Activated CD8-positive, alpha-beta memory T cell treated with anti-CD3 and anti-CD28 coated beads, Interleukin-2, amount 50 U/mL, for 24 hours (primary cell): ENCODE data around the gene ZFR2.
"Not testable (repeated sequence)": the region's sequence is repeated elsewhere in the genome, so short reads cannot be mapped to it uniquely, and the experiment has no call there.

ENCODE experiments used
- DNase-seq: peaks from one replicate; pipeline ENCODE4 v3.0.0-alpha.2; 2020; ENCODE audit errors: extremely low read depth

The ZFR2 gene

GRCh38 chr19:3874695-3875094 lies 5.9 kb upstream of the ZFR2 start:
- not testable (repeated sequence) for DNase-seq

GRCh38 chr19:3873151-3873550 lies 4.3 kb upstream of the ZFR2 start:
- no peak for DNase-seq

GRCh38 chr19:3867971-3868769 lies 668 bp downstream of the ZFR2 start:
- DNase-seq: no peak

- DNase-seq: no peak
Measured at GRCh38 chr19:3866910-3867638, 1.8 kb downstream of the ZFR2 start.

- no peak for DNase-seq
Measured at GRCh38 chr19:3863648-3864047, 5.2 kb downstream of the ZFR2 start.

GRCh38 chr19:3862826-3863500 lies 5.9 kb downstream of the ZFR2 start:
- no peak for DNase-seq

- no peak for DNase-seq
Measured at GRCh38 chr19:3860499-3860898, 8.3 kb downstream of the ZFR2 start.

- no peak for DNase-seq
Measured at GRCh38 chr19:3857449-3858003, 11.3 kb downstream of the ZFR2 start.

- DNase-seq: no peak
Measured at GRCh38 chr19:3855320-3855719, 13.5 kb downstream of the ZFR2 start.

GRCh38 chr19:3852614-3853254 lies 16.1 kb downstream of the ZFR2 start:
- DNase-seq: no peak

- DNase-seq: no peak
Measured at GRCh38 chr19:3852177-3852511, 16.7 kb downstream of the ZFR2 start.

- DNase-seq: no peak
Measured at GRCh38 chr19:3851254-3852176, 17.3 kb downstream of the ZFR2 start.

- DNase-seq: no peak
Measured at GRCh38 chr19:3850320-3850972, 18.4 kb downstream of the ZFR2 start.

- no peak for DNase-seq
Measured at GRCh38 chr19:3849787-3850186, 19.1 kb downstream of the ZFR2 start.

- DNase-seq: no peak
Measured at GRCh38 chr19:3849092-3849491, 19.7 kb downstream of the ZFR2 start.

- DNase-seq: no peak
Measured at GRCh38 chr19:3844596-3844995, 24.2 kb downstream of the ZFR2 start.

- DNase-seq: no peak
Measured at GRCh38 chr19:3842948-3843347, 25.9 kb downstream of the ZFR2 start.

- DNase-seq: no peak
Measured at GRCh38 chr19:3840804-3841203, 28.0 kb downstream of the ZFR2 start.

GRCh38 chr19:3839941-3840340 lies 28.9 kb downstream of the ZFR2 start:
- DNase-seq: no peak

GRCh38 chr19:3838661-3839060 lies 30.2 kb downstream of the ZFR2 start:
- DNase-seq: no peak
